Activated T-cell treated with anti-CD3 and anti-CD28 coated beads for 24 hours (primary cell): ENCODE data around the gene SLC22A1.
"Not testable (repeated sequence)": the region's sequence is repeated elsewhere in the genome, so short reads cannot be mapped to it uniquely, and the experiment has no call there.

Experiments used
- DNase-seq: peaks from one replicate; pipeline ENCODE4 v3.0.0-alpha.2; 2020; ENCODE audit warnings: low read depth

Gene SLC22A1

GRCh38 chr6:160121558-160121957 lies at the start of gene SLC22A1:
TSS of gene SLC22A1 (plus strand) at chr6:160121815. CDS start at chr6:160121936, 121 bp downstream.
- DNase-seq, result no peak

DNA sequence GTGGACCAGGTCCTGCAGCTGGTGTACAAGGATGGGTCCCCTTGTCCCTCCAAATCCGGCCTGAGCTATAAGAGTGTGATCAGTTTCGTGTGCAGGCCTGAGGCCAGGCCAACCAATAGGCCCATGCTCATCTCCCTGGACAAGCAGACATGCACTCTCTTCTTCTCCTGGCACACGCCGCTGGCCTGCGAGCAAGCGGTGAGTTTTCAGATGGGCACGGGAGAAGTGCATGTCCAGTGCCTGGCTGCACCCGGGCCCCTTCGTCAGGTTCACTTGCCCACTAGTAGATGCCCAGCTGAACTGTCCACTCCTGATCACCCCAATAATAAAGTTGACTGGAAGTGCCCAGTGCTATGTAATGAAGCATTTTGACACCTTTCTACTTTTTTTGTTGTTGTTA lies 48.3 kb upstream of the SLC22A1 start:
- DNase-seq, result no peak

- no peak for DNase-seq
These were observed 45.6 kb upstream of the SLC22A1 start for GRCh38 chr6:160076009-160076408.

- DNase-seq, result no peak
These were observed 44.6 kb upstream of the SLC22A1 start for GRCh38 chr6:160077024-160077423.

GRCh38 chr6:160077526-160077925 lies 44.1 kb upstream of the SLC22A1 start:
- DNase-seq, result no peak

GRCh38 chr6:160078883-160079685 lies 42.5 kb upstream of the SLC22A1 start:
- no peak for DNase-seq

DNA sequence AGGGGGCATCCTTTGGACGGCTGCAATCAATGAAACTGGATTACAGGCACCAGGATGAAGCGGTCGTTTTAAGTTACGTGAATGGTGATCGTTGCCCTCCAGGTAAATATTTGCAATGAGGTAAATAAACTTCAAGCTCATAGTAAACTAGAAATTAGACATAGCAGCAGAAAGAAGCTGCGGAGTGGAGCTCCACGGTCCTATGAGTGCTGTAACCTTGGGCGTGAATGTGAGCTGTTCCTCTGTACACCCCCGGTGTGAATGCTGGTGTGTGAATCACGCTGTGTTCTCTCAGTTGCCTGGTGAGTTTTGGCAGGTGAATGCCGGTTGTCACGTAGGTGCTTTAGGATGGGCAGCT lies 42.0 kb upstream of the SLC22A1 start:
- DNase-seq, result no peak

- no peak for DNase-seq
These were observed 41.5 kb upstream of the SLC22A1 start for GRCh38 chr6:160080097-160080496.

DNA sequence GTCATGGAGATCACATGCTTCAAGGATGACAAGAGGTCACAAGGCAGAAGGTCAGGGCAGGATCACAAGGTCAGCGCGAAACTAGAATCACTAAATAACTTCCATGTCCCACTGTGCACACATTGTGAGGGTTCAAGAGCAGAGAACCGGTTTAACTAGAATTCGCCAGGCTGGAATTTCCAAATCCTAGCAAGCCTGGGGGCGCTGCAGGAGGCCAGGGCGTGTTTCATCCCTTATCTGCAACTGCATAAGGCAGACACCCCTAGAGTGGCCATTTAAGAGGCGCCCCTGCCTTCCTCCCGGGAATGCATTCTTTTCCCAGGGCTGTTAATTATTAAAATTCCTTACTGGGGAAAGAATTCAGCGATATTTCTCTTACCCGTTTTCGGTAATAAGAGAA lies 40.2 kb upstream of the SLC22A1 start:
- no peak for DNase-seq

GRCh38 chr6:160082627-160083026 lies 39.0 kb upstream of the SLC22A1 start:
- no peak for DNase-seq

DNA sequence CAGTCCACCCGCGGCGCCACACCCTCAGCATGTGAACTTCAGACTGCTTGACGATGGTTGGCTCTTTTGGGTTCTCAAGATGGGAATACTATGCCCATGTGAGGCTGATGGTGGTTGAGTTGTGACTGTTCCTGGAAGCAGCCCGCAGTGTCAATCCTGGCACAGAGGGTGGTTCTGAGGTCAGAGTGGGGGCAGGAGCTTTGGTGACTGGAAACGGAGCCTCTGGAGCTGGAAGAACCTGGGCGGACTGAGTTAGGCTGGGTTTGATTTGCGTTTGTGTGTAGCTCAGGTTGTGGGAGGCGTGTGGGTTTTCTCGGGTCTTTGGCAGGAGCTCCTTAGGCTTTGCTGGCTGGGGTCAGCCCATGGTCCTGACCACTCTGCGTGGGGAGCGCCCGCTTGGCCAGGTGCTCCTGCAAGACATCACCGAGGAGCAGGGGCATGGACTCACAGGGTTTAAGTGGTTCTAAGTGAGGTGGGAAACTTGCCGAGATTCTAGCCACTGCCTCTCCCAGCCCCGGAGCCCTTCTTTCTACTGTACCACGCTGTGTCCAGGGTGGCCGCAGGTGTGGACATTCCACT lies 37.3 kb upstream of the SLC22A1 start:
- no peak for DNase-seq

DNA sequence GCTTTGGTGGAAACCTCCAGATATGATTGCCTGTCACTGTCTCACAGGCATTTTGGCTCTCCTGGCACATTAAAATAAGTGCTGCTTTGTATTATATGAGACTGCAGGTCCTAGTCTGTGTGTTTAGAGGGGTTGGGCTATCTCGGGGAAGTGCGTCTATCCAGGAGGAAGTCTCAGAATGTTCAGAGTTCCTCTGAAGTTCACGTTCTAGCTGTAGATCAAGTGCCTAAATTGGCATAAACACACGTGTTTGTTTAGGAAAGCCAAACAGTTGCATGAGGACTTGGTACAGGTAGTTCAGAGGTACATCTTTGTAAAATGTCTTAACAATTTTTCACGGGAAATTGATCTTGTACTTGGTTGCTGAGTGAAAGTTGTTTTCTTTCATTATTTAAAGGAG lies 36.4 kb upstream of the SLC22A1 start:
- no peak for DNase-seq

DNA sequence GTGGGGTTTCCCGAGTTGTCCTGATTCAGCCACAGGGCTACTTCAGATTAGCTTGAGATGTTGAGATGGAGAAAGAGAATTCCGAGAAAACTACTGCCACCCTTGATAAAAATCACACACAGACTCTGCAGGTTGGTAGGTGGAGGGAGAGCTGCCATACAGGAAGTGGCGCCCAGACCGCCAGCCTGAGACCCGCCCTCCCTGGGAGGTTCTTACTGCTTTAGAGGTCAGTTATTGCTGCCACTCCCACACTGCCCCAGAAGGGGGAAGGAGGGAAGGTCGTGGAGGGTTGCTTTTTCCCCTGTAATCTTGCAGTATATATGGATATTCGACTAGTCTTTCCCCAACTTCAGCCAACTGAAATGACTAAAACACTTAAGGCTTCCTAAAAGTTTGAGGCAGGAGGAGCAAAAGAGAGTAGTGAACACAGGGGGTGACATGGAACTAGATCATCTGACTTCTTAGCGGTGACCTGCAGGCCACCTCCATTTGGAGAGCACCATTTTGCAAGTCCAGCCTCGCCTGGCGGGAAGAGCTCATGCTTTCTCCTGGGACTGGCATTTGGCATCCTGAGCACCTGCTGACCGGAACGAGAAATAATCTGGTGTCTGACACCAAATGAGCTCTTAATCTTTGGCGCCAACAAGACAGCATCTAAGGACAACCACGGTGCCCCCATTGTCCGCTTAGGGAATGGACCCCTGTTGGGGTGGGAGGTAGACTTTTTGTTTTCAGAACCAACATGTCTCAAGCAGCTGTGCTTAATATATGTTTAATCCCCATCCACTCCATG lies 35.7 kb upstream of the SLC22A1 start:
- DNase-seq, result no peak

- no peak for DNase-seq
These were observed 34.9 kb upstream of the SLC22A1 start for GRCh38 chr6:160086754-160087153.

GRCh38 chr6:160088069-160088783 lies 33.4 kb upstream of the SLC22A1 start:
- DNase-seq, result no peak

- DNase-seq, result no peak
These were observed 32.7 kb upstream of the SLC22A1 start for GRCh38 chr6:160088784-160089533.

DNA sequence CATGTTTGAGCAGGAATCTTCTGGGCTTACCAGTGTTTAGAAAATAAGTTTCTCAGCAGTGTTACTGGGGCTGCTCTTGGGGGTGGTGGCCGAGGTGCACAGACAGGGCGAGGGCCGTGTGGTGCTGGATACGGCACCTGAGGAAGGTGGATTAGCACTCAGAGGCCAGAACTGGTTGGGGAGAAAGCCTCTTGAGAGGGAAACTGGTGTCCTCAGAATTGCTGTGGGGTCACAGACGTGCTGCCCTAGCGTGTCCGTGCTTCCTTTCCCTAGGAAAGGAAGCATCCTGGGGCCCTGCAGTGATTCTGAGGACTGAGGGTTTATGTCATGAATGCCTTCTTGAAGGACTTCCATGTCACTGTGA lies 32.1 kb upstream of the SLC22A1 start:
- no peak for DNase-seq

GRCh38 chr6:160090442-160091239 lies 31.0 kb upstream of the SLC22A1 start:
- not testable (repeated sequence) for DNase-seq

GRCh38 chr6:160092176-160092575 lies 29.4 kb upstream of the SLC22A1 start:
- DNase-seq, result not testable (repeated sequence)

- no peak for DNase-seq
These were observed 29.0 kb upstream of the SLC22A1 start for GRCh38 chr6:160092602-160093001.

DNA sequence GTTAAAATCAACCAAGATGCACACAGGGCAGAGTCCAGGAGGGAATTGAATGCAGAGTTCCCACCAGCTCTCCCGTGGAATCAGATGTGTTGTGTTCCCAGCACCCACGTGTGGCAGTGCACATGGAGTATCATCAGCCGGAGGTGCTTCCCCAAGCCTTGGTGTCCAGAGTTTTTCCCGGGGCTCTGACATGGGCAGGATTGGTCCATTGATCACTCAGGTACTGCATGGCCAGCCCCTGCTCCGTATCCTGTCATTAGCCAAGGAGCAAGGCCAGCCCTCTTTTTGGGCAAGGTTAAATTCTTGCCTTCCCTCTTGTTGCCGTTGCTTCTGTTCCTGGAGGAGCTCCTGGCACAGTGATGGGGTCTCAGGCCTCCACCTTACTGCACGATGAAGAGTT lies 28.6 kb upstream of the SLC22A1 start:
- no peak for DNase-seq
